ENCODE measurements around the gene BCOR.

DNA sequence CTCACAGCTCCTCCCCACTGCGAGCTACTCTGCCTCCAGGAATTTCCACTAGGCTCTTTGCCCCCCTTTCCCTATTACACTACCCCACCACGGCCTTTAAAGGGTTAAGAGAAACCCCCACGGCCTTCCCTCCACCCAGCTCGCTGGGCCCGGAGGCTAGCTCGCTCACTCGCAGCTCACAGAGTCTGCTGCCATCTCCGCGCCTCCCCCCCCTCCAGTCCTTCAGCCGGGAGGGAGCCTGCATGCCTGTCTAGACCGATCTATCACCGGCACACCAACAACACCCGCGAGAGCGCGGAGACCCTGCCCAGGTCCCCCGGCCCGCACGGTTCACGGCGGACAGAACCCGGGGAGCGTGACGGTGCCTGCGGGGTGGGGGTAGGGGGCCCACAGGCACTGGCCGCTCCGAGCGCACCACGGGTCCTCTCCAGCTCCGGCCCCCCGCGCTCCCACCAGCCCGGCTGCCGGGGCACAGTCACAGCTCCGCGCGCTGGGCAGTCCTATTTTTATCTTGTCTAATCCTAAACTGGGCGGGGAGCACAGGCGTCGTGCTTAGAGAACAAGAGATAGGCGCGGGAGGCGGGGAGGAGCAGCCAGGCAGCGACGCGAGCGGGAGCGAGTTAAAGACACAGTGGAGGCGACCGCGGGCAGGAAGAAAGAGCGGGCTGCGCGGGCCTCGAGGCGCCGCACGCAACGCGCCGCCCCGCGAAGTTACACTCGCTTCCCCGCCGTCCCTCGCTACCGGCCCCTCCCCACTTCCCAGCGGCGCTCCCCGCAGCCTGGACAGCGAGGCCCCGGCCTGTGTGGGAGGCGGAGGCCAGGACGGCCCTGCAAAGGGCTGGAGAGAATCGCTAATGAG is 3.5 kb downstream of the BCOR start:
- TF ChIP-seq CSDC2 (CRISPR knock-in tag; IDR thresholded peaks at IDR 0.05) (no peak), ZC3H10 (CRISPR knock-in tag; IDR thresholded peaks at IDR 0.05) (no peak), TOX (CRISPR knock-in tag; IDR thresholded peaks at IDR 0.05; ENCODE audit: borderline replicate concordance) (no peak), ARNTL (CRISPR knock-in tag; IDR thresholded peaks at IDR 0.05; ENCODE audit: borderline replicate concordance, low read depth) (no peak)
- TF ChIP-seq, protein P1, sequence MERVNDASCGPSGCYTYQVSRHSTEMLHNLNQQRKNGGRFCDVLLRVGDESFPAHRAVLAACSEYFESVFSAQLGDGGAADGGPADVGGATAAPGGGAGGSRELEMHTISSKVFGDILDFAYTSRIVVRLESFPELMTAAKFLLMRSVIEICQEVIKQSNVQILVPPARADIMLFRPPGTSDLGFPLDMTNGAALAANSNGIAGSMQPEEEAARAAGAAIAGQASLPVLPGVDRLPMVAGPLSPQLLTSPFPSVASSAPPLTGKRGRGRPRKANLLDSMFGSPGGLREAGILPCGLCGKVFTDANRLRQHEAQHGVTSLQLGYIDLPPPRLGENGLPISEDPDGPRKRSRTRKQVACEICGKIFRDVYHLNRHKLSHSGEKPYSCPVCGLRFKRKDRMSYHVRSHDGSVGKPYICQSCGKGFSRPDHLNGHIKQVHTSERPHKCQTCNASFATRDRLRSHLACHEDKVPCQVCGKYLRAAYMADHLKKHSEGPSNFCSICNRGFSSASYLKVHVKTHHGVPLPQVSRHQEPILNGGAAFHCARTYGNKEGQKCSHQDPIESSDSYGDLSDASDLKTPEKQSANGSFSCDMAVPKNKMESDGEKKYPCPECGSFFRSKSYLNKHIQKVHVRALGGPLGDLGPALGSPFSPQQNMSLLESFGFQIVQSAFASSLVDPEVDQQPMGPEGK (CRISPR knock-in tag; IDR thresholded peaks at IDR 0.05; ENCODE audit: borderline replicate concordance), result no peak

Data from SK-N-SH treated with all-trans-retinoic acid at 6 μM for 48 hours (cell line).